ENCODE measurements around the gene KRTAP1-4. TPM values are rescaled to one million over a fixed set of nuclear protein-coding genes. Genes with fewer than 3 reads are reported as not detected.

The KRTAP1-4 gene
- total RNA-seq, 1 donor from 2014 or later = not detected

- H3K36me3 Mint-ChIP-seq (ENCODE audit: unreplicated experiment) = no peaks in the 10 kb centered on the region
- peaks cover 6% of the 10 kb centered on the region for H3K9me3 Mint-ChIP-seq (ENCODE audit: unreplicated experiment)
- H3K27me3 Mint-ChIP-seq (ENCODE audit: unreplicated experiment) = no peaks in the 10 kb centered on the region
- no peak for TF ChIP-seq CTCF (IDR thresholded peaks at IDR 0.05)
- no peak overlapping the region for H3K27ac Mint-ChIP-seq (ENCODE audit: unreplicated experiment)
- peaks cover 8% of the 10 kb centered on the region for H3K4me1 Mint-ChIP-seq (ENCODE audit: unreplicated experiment)
- no peak overlapping the region for H3K4me3 Mint-ChIP-seq (ENCODE audit: unreplicated experiment)
- no peak for DNase-seq (ENCODE audit: extremely low spot score, unreplicated experiment)
Observed at GRCh38 chr17:41024697-41025096, 5.3 kb downstream of the KRTAP1-4 start.

- H3K27me3 Mint-ChIP-seq (ENCODE audit: unreplicated experiment) = no peaks in the 10 kb centered on the region
- peaks cover 6% of the 10 kb centered on the region for H3K9me3 Mint-ChIP-seq (ENCODE audit: unreplicated experiment)
- H3K36me3 Mint-ChIP-seq (ENCODE audit: unreplicated experiment) = peaks cover 2% of the 10 kb centered on the region
- no peak for TF ChIP-seq CTCF (IDR thresholded peaks at IDR 0.05)
- DNase-seq (ENCODE audit: extremely low spot score, unreplicated experiment) = no peak
- no peak overlapping the region for H3K27ac Mint-ChIP-seq (ENCODE audit: unreplicated experiment)
- H3K4me1 Mint-ChIP-seq (ENCODE audit: unreplicated experiment) = peaks cover 3% of the 10 kb centered on the region
- no peak overlapping the region for H3K4me3 Mint-ChIP-seq (ENCODE audit: unreplicated experiment)
Observed at GRCh38 chr17:41020336-41020735, 9.7 kb downstream of the KRTAP1-4 start.

- Mint-ChIP-seq H3K9me3 (ENCODE audit: unreplicated experiment) (peaks cover 6% of the 10 kb centered on the region), H3K27me3 (ENCODE audit: unreplicated experiment) (no peaks in the 10 kb centered on the region), H3K36me3 (ENCODE audit: unreplicated experiment) (peaks cover 2% of the 10 kb centered on the region), H3K4me1 (ENCODE audit: unreplicated experiment) (peaks cover 3% of the 10 kb centered on the region), H3K4me3 (ENCODE audit: unreplicated experiment) (no peak overlapping the region), H3K27ac (ENCODE audit: unreplicated experiment) (no peak overlapping the region)
- no peak for TF ChIP-seq CTCF (IDR thresholded peaks at IDR 0.05)
- no peak for DNase-seq (ENCODE audit: extremely low spot score, unreplicated experiment)
Observed at GRCh38 chr17:41019415-41019814, 10.6 kb downstream of the KRTAP1-4 start.

- peaks cover 6% of the 10 kb centered on the region for H3K9me3 Mint-ChIP-seq (ENCODE audit: unreplicated experiment)
- no peaks in the 10 kb centered on the region for H3K27me3 Mint-ChIP-seq (ENCODE audit: unreplicated experiment)
- no peak for TF ChIP-seq CTCF (IDR thresholded peaks at IDR 0.05)
- DNase-seq (ENCODE audit: extremely low spot score, unreplicated experiment) = no peak
- no peak overlapping the region for H3K4me3 Mint-ChIP-seq (ENCODE audit: unreplicated experiment)
- H3K4me1 Mint-ChIP-seq (ENCODE audit: unreplicated experiment) = peaks cover 6% of the 10 kb centered on the region
- peaks cover 2% of the 10 kb centered on the region for H3K36me3 Mint-ChIP-seq (ENCODE audit: unreplicated experiment)
- H3K27ac Mint-ChIP-seq (ENCODE audit: unreplicated experiment) = no peak overlapping the region
Observed at GRCh38 chr17:41018541-41018940, 11.5 kb downstream of the KRTAP1-4 start.

- no peak for DNase-seq (ENCODE audit: extremely low spot score, unreplicated experiment)
- Mint-ChIP-seq H3K9me3 (ENCODE audit: unreplicated experiment) (peaks cover 5% of the 10 kb centered on the region), H3K4me1 (ENCODE audit: unreplicated experiment) (peaks cover 7% of the 10 kb centered on the region)
Observed at GRCh38 chr17:41016578-41017215, 13.3 kb downstream of the KRTAP1-4 start.

More at GRCh38 chr17:41016578-41017215, 13.3 kb downstream of the KRTAP1-4 start:
- no peak overlapping the region for H3K4me3 Mint-ChIP-seq (ENCODE audit: unreplicated experiment)
- peaks cover 2% of the 10 kb centered on the region for H3K36me3 Mint-ChIP-seq (ENCODE audit: unreplicated experiment)
- H3K27ac Mint-ChIP-seq (ENCODE audit: unreplicated experiment) = no peak overlapping the region
- TF ChIP-seq CTCF (IDR thresholded peaks at IDR 0.05) = no peak
- H3K27me3 Mint-ChIP-seq (ENCODE audit: unreplicated experiment) = no peaks in the 10 kb centered on the region

All from osteocyte (in vitro differentiated cells).